Erythroblast (primary cell): ENCODE data around the gene OTULIN.

ENCODE experiments used
- GATA1 ChIP-seq: IDR thresholded peaks from 2 replicates; pipeline ENCODE4 v1.6.1; 2011; ENCODE audit warnings: low read depth, mild to moderate bottlenecking, control low read depth, low read length, moderate library complexity
- POLR2A ChIP-seq: IDR thresholded peaks from 2 replicates; pipeline ENCODE4 v1.6.1; 2011; ENCODE audit warnings: mild to moderate bottlenecking, low read length

- TF ChIP-seq POLR2A (no peak), GATA1 (no peak)
Observed at GRCh38 chr5:14659821-14660607, 4.5 kb upstream of the OTULIN start.
